OCI-LY1 (cell line): ENCODE measurements around the gene BMF.

Experiments
- CTCF ChIP-seq: fragments of 200-600 bp; sonication (generic), shearing (Covaris generic); IDR thresholded peaks from 2 replicates; pipeline ENCODE4 v1.5.1; 2017; ENCODE audit warnings: mild to moderate bottlenecking, antibody characterized with exemption, low read length, moderate library complexity, mixed read lengths
- EZH2 ChIP-seq: fragments of 200-600 bp; sonication (generic), shearing (Covaris generic); IDR thresholded peaks from 2 replicates; pipeline ENCODE4 v1.8.0; 2017; ENCODE audit warnings: borderline replicate concordance, mixed run types, mild to moderate bottlenecking, antibody characterized with exemption, low read length, moderate library complexity, mixed read lengths

- TF ChIP-seq CTCF = no peak
- no peak for TF ChIP-seq EZH2
Measured at GRCh38 chr15:40097968-40098476, 10.7 kb downstream of the BMF start.
